ENCODE data around the gene UBE2J2.

UBE2J2 gene

GRCh38 chr1:1211541-1212441 is 61.9 kb downstream of the UBE2J2 start:
- no peak for DNase-seq (ENCODE audit: low read depth)

DNA sequence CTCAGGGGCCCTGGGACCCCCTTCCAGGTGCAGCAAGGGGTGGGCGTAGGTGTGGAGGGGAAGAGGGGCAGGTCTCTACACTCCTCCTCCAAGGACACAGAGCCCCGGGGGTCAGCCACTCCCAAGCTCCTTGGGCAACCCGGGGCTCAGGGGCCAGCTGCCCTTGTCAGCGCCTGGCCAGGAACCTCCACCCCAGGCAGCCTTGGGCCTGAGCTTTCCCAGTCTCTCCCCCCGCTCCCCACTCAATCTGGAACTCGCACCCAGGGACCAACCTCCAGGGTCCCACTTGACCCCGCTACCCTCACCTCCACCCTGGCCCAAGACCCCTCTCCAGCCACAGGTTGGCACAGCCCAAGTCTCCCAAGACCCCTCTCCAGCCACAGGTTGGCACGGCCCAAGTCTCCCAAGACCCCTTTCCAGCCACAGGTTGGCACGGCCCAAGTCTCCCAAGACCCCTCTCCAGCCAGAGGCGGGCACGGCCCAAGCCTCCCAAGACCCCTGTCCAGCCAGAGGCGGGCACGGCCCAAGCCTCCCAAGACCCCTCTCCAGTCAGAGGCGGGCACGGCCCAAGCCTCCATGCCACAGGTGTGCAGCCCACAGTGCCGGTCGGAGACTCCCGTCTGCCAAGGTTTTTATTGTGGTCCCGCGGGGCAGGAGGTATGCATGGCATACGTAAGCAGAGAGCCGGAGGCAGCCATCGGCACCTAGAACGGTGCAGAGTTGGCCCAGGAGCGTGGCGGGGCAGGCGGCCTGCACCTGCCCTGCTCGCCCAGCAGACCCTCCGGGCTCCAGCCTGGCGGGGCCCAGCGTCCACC is 62.7 kb downstream of the UBE2J2 start:
- no peak for DNase-seq (ENCODE audit: low read depth)

- DNase-seq (ENCODE audit: low read depth), result no peak
Observed at GRCh38 chr1:1208713-1209433, 64.8 kb downstream of the UBE2J2 start.

GRCh38 chr1:1207571-1207892 is 66.1 kb downstream of the UBE2J2 start:
- DNase-seq (ENCODE audit: low read depth), result no peak

DNA sequence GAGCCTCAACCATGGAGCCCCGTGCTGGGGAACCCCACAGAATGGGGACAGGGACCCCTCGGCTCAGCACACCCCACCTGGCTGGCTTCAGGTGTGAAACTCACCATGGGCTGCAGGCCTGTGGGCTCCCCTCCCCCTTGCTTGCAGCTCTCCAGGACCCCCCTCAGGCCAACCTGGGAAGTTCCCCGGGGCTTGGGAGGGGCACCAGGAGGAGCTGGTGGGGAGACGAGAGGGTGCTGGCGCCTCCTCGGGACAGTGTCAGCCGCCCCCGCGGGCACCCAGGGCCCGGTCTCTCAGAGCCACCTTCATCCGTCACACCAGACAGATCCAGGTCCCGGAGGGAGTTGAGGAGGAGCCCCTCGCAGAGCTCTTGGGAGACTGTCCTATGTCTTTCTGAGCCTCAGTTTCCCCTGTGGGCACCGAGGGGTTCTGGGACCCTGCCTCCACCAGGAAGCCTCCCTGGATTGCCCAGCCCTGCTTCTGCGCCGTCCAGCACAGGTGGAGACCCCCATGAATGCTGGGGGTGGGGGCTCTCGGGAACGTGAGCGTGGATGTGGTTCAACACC is 66.6 kb downstream of the UBE2J2 start:
- no peak for DNase-seq (ENCODE audit: low read depth)

DNA sequence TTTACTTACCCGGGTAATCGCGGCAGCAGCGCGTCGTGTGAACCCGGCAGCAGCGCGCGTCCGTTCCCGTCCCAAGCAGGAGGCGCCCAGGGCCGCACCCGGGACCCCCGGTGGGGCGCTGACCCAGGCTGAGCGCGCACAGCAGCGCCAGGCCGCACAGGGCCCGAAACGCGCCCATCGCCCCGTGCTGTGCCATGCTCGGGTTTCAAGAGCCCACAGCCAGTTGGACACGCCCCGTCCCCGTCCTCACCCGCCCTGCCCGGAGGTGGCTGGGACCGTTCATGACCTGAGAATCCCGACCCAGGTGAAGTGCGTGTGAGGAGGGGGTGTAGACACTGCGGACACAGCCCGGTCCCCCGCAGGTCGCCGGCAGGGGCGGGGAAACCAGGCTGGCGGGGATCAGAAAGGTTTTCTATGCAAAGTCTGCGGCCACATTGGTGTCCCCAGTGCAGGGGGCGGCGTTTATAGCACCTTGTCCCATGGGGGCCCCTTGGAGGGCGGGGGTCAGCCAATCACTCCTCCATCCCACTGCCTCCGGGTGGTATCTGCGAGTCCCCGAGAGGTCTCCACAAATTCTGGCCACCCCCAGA is 67.2 kb downstream of the UBE2J2 start, which contains the start of gene TNFRSF18:
Gene TNFRSF18, minus strand, starts transcription at position 217 of the 590 bp plus-strand sequence. Its CDS starts 21 bp downstream, at position 196.
- no peak for DNase-seq (ENCODE audit: low read depth)

GRCh38 chr1:1205769-1206375 is 67.8 kb downstream of the UBE2J2 start:
- DNase-seq (ENCODE audit: low read depth), result no peak

GRCh38 chr1:1204998-1205768 is 68.5 kb downstream of the UBE2J2 start:
- no peak for DNase-seq (ENCODE audit: low read depth)

DNA sequence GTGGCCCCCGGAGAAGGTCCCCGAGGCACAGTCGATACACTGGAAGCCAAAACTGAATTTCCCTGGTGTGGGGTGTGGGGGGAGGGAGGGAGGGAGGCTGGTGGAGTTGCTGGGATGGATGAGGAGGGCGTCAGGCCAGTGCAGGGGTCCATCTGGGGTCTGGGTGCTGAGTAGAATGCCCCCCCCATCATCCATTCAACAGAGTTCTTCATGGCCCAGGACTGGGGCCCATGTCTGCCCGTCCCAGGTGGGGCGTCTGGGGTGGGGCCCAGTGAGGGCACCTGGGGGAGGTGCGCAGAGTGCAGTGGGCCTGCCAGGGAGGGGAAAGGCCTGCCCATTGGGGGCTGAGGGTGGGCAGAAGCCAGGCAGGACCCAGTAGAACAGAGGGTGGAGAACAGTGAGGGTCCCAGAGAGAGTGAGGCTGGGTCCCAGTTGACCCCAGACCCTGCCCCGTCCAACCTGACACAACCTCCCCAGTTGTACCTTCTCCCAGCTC is 69.2 kb downstream of the UBE2J2 start:
- no peak for DNase-seq (ENCODE audit: low read depth)

Measured in T-helper 22 cell (primary cell).